Epithelial cell of proximal tubule (primary cell): Measurements from ENCODE around the gene USP32. TPM values are rescaled to one million over a fixed set of nuclear protein-coding genes. Genes with fewer than 3 reads are reported as not detected.
"Not testable (repeated sequence)": the region's sequence is repeated elsewhere in the genome, so short reads cannot be mapped to it uniquely, and the experiment has no call there.

Source experiments
- DNase-seq: peaks from one replicate; pipeline ENCODE4 v3.0.0-alpha.2; 2011; ENCODE audit warnings: low read depth
- H3K4me3 ChIP-seq: 2 replicates; pipeline ENCODE4 v1.5.1; 2011; ENCODE audit warnings: low read depth, mild to moderate bottlenecking, low read length
- total RNA-seq: library from RNA; depleted of rRNA; stranded (reverse); fragments of >200 nt; gene quantifications from 2 replicates; pipeline ENCODE4 v1.2.3, GENCODE V29; 2015
- TF ChIP-seq, protein P1 (sequence below): conservative IDR thresholded peaks from 2 replicates; pipeline ENCODE4 v1.5.1; 2012; ENCODE audit warnings: low read depth, mild to moderate bottlenecking, low read length

Gene USP32, protein sequence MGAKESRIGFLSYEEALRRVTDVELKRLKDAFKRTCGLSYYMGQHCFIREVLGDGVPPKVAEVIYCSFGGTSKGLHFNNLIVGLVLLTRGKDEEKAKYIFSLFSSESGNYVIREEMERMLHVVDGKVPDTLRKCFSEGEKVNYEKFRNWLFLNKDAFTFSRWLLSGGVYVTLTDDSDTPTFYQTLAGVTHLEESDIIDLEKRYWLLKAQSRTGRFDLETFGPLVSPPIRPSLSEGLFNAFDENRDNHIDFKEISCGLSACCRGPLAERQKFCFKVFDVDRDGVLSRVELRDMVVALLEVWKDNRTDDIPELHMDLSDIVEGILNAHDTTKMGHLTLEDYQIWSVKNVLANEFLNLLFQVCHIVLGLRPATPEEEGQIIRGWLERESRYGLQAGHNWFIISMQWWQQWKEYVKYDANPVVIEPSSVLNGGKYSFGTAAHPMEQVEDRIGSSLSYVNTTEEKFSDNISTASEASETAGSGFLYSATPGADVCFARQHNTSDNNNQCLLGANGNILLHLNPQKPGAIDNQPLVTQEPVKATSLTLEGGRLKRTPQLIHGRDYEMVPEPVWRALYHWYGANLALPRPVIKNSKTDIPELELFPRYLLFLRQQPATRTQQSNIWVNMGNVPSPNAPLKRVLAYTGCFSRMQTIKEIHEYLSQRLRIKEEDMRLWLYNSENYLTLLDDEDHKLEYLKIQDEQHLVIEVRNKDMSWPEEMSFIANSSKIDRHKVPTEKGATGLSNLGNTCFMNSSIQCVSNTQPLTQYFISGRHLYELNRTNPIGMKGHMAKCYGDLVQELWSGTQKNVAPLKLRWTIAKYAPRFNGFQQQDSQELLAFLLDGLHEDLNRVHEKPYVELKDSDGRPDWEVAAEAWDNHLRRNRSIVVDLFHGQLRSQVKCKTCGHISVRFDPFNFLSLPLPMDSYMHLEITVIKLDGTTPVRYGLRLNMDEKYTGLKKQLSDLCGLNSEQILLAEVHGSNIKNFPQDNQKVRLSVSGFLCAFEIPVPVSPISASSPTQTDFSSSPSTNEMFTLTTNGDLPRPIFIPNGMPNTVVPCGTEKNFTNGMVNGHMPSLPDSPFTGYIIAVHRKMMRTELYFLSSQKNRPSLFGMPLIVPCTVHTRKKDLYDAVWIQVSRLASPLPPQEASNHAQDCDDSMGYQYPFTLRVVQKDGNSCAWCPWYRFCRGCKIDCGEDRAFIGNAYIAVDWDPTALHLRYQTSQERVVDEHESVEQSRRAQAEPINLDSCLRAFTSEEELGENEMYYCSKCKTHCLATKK (N-terminal part only)
- 18.7 TPM in 2 replicates for total RNA-seq

DNA sequence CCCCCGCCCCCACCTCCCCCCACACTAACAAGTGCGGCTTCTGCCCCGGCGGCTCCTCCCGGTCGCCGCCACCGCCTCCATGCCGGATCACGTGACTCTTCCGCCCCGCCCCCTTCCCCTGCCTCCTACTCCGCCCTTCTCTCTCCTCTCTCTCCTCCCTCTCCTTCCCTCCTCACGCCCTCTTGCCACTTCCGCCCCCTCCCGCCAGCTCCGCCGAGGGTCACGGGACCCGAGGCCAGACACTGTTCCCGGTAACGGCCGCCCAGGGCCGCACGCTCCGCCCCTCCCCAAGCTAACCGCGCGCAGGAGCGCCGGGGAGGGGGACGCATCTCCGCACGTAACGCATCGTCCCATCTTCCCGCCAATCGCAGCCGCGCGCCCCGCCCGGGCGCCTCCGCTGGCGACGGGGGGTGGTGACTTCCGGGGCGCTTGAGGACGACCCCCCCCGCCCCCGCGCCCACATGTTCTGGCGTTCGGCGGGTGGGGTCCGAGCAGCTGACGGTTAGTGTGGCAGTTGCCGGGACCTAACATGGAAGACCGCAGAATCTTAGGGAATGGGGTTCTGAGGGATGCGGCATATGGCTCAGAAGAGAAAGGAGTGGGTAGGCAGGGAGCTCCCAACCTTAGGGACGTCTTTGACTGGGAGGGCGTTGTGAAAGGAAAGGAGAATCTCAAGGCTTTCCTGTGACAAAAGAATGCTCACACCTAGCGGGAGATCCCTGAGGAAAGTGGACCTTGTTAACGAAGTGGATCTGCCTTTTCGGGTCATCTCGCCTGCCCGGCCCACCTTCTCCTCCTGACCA lies at the start of gene USP32:
TSS of gene USP32 (minus strand) at position 92 of the 803 bp plus-strand sequence. CDS start 194 bp downstream, outside the sequence.
- TF ChIP-seq, protein P1, sequence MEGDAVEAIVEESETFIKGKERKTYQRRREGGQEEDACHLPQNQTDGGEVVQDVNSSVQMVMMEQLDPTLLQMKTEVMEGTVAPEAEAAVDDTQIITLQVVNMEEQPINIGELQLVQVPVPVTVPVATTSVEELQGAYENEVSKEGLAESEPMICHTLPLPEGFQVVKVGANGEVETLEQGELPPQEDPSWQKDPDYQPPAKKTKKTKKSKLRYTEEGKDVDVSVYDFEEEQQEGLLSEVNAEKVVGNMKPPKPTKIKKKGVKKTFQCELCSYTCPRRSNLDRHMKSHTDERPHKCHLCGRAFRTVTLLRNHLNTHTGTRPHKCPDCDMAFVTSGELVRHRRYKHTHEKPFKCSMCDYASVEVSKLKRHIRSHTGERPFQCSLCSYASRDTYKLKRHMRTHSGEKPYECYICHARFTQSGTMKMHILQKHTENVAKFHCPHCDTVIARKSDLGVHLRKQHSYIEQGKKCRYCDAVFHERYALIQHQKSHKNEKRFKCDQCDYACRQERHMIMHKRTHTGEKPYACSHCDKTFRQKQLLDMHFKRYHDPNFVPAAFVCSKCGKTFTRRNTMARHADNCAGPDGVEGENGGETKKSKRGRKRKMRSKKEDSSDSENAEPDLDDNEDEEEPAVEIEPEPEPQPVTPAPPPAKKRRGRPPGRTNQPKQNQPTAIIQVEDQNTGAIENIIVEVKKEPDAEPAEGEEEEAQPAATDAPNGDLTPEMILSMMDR, result peak; percentile 12
- H3K4me3 ChIP-seq, result peak within 1 kb of the TSS; percentile 94
- DNase-seq, result peak; percentile 67

DNA sequence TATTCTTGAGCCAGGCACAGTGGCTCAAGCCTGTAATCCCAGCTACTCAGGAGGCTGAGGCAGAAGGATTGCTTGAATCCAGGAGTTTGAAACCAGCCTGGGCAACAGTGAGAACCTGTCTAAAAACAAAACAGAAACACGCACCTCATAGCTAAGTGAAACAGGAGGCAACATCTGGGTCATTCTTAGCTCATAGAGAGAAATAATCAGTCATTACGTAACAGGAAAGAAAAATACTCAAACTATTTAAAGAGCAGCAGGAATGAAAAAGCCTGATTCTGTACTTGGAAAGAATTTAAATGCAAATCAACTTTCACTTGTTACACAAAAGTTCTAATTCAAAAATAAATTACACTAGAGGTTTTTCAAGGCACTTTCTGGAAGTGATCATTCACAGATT lies 47.6 kb upstream of the USP32 start:
- TF ChIP-seq, protein P1, result no peak
- no peak overlapping the region for H3K4me3 ChIP-seq
- DNase-seq, result no peak

DNA sequence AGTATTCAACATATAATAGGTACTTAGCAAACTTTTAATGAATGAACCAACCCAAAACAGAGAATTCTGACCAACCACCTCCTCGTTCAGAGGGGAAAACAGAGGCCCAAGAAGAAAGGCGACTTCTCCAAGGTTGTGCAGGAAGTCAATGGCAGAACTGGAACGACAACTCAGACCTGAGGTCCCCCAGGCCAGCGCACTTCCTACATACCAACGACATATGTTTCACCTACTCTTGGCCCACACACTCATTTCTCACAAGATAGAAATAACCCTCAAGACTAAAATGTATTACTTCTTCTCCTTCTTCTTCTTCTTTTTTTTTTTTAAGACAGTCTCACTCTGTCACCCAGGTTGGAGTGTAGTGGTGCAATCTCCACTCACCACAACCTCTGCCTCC lies 44.7 kb upstream of the USP32 start:
- no peak for DNase-seq
- no peak overlapping the region for H3K4me3 ChIP-seq
- TF ChIP-seq, protein P1, result no peak

DNA sequence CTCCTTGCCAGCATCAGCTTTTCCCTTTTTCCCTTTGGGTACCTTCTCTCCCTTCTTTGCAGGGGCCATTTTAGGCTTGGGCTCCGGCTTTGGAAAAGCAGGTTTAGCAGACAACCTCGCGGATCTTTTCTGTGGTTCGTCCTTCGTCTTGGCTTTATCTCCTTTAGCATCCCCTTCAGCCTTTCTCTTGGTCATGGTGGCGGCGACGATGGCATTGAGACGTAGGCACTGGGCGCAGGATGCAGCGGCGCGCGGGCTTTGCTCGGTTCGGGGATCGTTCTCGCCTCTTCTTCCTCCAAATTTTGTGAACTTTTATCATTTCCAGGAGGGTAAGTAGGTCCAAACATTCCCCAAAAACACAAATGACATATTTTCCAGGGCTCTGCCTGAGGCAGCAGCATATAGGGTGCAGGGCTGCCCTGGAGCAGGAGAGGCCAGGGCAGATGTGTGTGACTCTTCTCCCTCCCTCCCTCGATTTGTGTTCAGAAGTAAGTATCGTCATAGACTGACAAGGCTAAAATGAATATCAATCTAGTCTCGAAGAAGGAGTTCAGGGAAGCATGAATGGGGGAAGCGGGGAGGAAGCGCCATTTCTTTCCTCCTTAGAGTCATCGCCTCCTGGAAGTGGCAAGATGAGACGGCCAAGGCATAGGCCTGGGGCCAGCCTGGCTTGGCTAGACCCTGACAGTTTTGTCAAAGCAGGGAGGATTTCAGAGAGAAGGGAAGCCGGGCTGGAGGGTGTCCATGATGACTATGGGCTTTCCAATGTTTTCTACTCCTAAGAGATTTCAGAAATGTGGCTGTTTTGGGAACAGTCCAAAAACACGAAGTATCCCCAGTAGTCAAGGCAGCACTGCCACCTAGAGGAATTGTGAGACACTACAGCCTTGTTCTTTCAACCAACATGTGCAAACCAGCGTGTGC lies 43.6 kb upstream of the USP32 start:
- H3K4me3 ChIP-seq, result no peak overlapping the region
- peak; percentile 38 for DNase-seq
- TF ChIP-seq, protein P1, result peak; percentile 94

DNA sequence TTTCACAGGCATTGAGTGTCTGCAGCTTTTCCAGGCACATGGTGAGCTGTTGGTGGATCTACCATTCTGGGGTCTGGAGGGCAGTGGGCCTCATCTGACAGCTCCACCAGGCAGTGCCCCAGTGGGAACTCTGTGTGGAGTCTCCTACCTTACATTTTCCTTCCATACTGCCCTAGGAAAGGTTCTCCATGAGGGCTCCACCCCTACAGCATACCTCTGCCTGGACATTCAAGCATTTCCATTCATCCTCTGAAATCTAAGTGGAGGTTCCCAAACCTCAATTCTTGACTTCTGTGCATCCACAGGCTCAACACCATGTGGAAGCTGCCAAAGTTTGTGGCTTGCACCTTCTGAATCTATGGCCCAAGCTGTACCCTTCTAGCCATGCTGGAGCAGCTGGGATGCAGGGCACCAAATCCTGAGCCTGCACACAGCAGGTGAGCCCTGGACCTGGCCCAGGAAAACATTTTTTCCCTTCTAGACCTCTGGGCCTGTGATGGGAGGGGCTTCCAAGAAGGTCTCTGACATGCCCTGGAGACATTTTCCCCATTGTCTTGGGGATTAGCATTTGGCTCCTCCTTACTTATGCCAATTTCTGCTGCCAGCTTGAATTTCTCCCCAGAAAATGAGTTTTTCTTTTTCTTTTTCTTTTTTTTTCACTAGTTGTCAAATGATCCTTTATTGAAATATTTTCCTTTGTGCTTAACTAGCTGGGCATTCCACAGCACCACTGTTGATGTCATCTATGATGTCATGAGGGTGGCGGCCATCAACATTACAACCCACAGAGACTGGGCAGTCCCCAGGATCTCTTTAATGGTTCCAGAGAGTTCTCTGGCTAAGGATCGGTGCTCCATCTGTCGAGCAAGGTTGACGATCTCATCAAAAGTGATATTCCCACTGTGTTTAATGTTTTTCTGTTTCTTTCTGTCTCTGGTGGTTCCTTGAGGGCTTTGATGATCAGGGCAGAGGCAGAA lies 41.4 kb upstream of the USP32 start:
- not testable (repeated sequence) for H3K4me3 ChIP-seq, DNase-seq

DNA sequence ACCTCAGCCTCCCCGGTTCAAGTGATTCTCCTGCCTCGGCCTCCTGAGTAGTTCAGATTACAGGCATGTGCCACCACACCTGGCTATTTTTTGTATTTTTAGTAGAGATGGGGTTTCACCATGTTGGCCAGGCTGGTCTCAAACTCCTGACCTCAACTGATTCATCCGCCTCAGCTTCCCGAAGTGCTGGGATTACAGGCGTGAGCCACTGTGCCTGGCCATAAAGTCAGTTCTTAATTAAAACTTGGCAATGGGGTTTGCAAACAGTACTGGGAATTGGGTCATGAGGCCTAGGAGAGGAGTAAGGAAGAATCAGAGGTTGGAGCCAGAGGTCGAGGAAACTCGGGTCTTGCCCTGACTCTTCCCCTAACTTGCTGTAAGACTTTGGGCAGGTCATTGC lies 38.6 kb upstream of the USP32 start:
- not testable (repeated sequence) for DNase-seq, H3K4me3 ChIP-seq

DNA sequence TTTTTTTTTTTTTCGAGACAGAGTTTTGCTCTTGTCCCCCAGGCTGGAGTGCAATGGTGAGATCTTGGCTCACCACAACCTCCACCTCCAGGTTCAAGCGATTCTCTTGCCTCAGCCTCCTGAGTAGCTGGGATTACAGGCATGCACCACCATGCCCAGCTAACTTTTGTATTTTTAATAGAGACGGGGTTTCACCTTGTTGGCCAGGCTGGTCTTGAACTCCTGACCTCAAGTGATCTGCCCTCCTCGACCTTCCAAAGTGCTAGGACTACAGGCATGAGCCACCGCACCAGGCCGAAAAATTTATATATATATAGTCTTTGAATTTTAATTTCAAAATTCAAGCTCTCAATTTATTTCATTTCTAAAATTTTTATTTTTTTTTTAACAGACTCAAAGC lies 36.6 kb upstream of the USP32 start:
- H3K4me3 ChIP-seq, DNase-seq: not testable (repeated sequence)
